ENCODE data around the gene MYLK.

MYLK gene

GRCh38 chr3:123650101-123650500, 234.0 kb downstream of the MYLK start:
- Histone ChIP-seq H3K9me3 (ENCODE audit: control insufficient read depth, low read length) (no peaks in the 10 kb centered on the region), H3K27me3 (replicated peaks; ENCODE audit: control insufficient read depth, insufficient read depth, low read length) (no peaks in the 10 kb centered on the region), H3K4me3 (ENCODE audit: low read length) (no peak overlapping the region), H3K4me1 (ENCODE audit: control insufficient read depth, insufficient read depth, low read length) (peaks cover 42% of the 10 kb centered on the region), H3K9ac (ENCODE audit: low read length) (no peak overlapping the region), H3K36me3 (ENCODE audit: control insufficient read depth, insufficient read depth, low read length, severe bottlenecking) (peaks cover 39% of the 10 kb centered on the region)
- no peak for DNase-seq (ENCODE audit: low read depth)

- DNase-seq (ENCODE audit: low read depth) = no peak
- Histone ChIP-seq H3K36me3 (ENCODE audit: control insufficient read depth, insufficient read depth, low read length, severe bottlenecking) (peaks cover 40% of the 10 kb centered on the region), H3K4me3 (ENCODE audit: low read length) (no peak overlapping the region), H3K27me3 (replicated peaks; ENCODE audit: control insufficient read depth, insufficient read depth, low read length) (no peaks in the 10 kb centered on the region), H3K4me1 (ENCODE audit: control insufficient read depth, insufficient read depth, low read length) (peaks cover 42% of the 10 kb centered on the region), H3K9me3 (ENCODE audit: control insufficient read depth, low read length) (no peaks in the 10 kb centered on the region), H3K9ac (ENCODE audit: low read length) (no peak overlapping the region)
Observed at GRCh38 chr3:123648696-123649405, 235.3 kb downstream of the MYLK start.

DNA sequence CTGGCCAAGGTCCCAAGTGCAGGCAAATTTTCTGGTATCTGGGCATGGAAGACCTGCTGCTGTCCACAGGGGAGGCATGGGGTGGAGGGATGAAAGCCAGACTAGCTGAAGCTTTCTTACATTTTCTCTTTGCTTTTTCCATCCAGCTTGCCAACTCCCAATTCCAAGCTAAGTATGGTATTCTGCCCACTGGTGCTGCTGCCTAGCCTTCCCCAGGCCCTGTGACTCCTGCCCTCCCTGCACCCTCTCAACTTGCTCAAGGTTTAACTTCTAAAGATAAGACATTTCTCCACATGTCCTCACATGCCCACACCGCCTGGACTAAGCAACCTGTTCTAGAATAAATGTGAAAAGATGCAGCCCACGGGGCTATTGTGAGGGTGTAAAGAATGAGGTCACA, 239.8 kb downstream of the MYLK start:
- Histone ChIP-seq H3K36me3 (ENCODE audit: control insufficient read depth, insufficient read depth, low read length, severe bottlenecking) (peaks cover 41% of the 10 kb centered on the region), H3K9ac (ENCODE audit: low read length) (peak overlapping the region; percentile 80), H3K9me3 (ENCODE audit: control insufficient read depth, low read length) (no peaks in the 10 kb centered on the region), H3K4me1 (ENCODE audit: control insufficient read depth, insufficient read depth, low read length) (peaks cover 53% of the 10 kb centered on the region), H3K4me3 (ENCODE audit: low read length) (no peak overlapping the region), H3K27me3 (replicated peaks; ENCODE audit: control insufficient read depth, insufficient read depth, low read length) (no peaks in the 10 kb centered on the region)
- DNase-seq (ENCODE audit: low read depth) = no peak

- H3K27me3 ChIP-seq (replicated peaks; ENCODE audit: control insufficient read depth, insufficient read depth, low read length) = no peaks in the 10 kb centered on the region
- no peak overlapping the region for H3K4me3 ChIP-seq (ENCODE audit: low read length)
- peaks cover 42% of the 10 kb centered on the region for H3K36me3 ChIP-seq (ENCODE audit: control insufficient read depth, insufficient read depth, low read length, severe bottlenecking)
- H3K9me3 ChIP-seq (ENCODE audit: control insufficient read depth, low read length) = no peaks in the 10 kb centered on the region
- peaks cover 53% of the 10 kb centered on the region for H3K4me1 ChIP-seq (ENCODE audit: control insufficient read depth, insufficient read depth, low read length)
- no peak for DNase-seq (ENCODE audit: low read depth)
- H3K9ac ChIP-seq (ENCODE audit: low read length) = peak overlapping the region; percentile 80
Observed at GRCh38 chr3:123642957-123643330, 241.2 kb downstream of the MYLK start.

- no peak overlapping the region for H3K4me3 ChIP-seq (ENCODE audit: low read length)
- no peaks in the 10 kb centered on the region for H3K27me3 ChIP-seq (replicated peaks; ENCODE audit: control insufficient read depth, insufficient read depth, low read length)
- peaks cover 53% of the 10 kb centered on the region for H3K4me1 ChIP-seq (ENCODE audit: control insufficient read depth, insufficient read depth, low read length)
- DNase-seq (ENCODE audit: low read depth) = peak; percentile 77
- H3K9ac ChIP-seq (ENCODE audit: low read length) = peak overlapping the region; percentile 80
- H3K9me3 ChIP-seq (ENCODE audit: control insufficient read depth, low read length) = no peaks in the 10 kb centered on the region
- H3K36me3 ChIP-seq (ENCODE audit: control insufficient read depth, insufficient read depth, low read length, severe bottlenecking) = peaks cover 45% of the 10 kb centered on the region
Observed at GRCh38 chr3:123642182-123642956, 241.8 kb downstream of the MYLK start.

- no peaks in the 10 kb centered on the region for H3K27me3 ChIP-seq (replicated peaks; ENCODE audit: control insufficient read depth, insufficient read depth, low read length)
- peaks cover 60% of the 10 kb centered on the region for H3K4me1 ChIP-seq (ENCODE audit: control insufficient read depth, insufficient read depth, low read length)
- H3K4me3 ChIP-seq (ENCODE audit: low read length) = no peak overlapping the region
Observed at GRCh38 chr3:123641505-123641904, 242.6 kb downstream of the MYLK start.

GRCh38 chr3:123640740-123641462, 243.2 kb downstream of the MYLK start:
- H3K4me1 ChIP-seq (ENCODE audit: control insufficient read depth, insufficient read depth, low read length) = peaks cover 65% of the 10 kb centered on the region
- no peaks in the 10 kb centered on the region for H3K9me3 ChIP-seq (ENCODE audit: control insufficient read depth, low read length)
- peak; percentile 86 for DNase-seq (ENCODE audit: low read depth)
- H3K27me3 ChIP-seq (replicated peaks; ENCODE audit: control insufficient read depth, insufficient read depth, low read length) = no peaks in the 10 kb centered on the region
- no peak overlapping the region for H3K4me3 ChIP-seq (ENCODE audit: low read length)
- H3K9ac ChIP-seq (ENCODE audit: low read length) = peak overlapping the region; percentile 80
- H3K36me3 ChIP-seq (ENCODE audit: control insufficient read depth, insufficient read depth, low read length, severe bottlenecking) = peaks cover 35% of the 10 kb centered on the region

More at GRCh38 chr3:123641505-123641904, 242.6 kb downstream of the MYLK start:
- no peak for DNase-seq (ENCODE audit: low read depth)
- Histone ChIP-seq H3K9me3 (ENCODE audit: control insufficient read depth, low read length) (no peaks in the 10 kb centered on the region), H3K36me3 (ENCODE audit: control insufficient read depth, insufficient read depth, low read length, severe bottlenecking) (peaks cover 41% of the 10 kb centered on the region), H3K9ac (ENCODE audit: low read length) (peak overlapping the region; percentile 80)

DNA sequence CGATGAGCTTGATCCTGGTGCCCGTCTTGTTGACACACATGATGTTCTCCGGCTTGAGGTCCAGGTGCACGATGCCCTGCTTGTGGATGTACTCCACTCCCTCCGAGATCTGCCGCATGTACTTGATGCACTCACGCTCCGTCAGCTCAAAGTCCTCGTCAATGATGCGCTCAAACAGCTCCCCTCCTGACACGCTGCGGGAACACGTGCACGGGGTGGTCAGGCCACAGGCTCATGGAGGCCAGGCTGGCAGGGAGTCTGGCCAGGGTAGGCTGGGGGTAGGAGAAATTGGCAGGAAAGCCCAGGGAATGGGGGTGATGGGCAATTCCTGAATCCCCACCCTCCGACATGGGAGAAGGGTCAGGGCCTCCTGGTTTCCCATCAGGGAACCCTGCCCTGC, 243.8 kb downstream of the MYLK start:
- peak overlapping the region; percentile 80 for H3K9ac ChIP-seq (ENCODE audit: low read length)
- peaks cover 34% of the 10 kb centered on the region for H3K36me3 ChIP-seq (ENCODE audit: control insufficient read depth, insufficient read depth, low read length, severe bottlenecking)
- no peak for DNase-seq (ENCODE audit: low read depth)
- no peaks in the 10 kb centered on the region for H3K9me3 ChIP-seq (ENCODE audit: control insufficient read depth, low read length)
- no peak overlapping the region for H3K4me3 ChIP-seq (ENCODE audit: low read length)
- peaks cover 64% of the 10 kb centered on the region for H3K4me1 ChIP-seq (ENCODE audit: control insufficient read depth, insufficient read depth, low read length)
- no peaks in the 10 kb centered on the region for H3K27me3 ChIP-seq (replicated peaks; ENCODE audit: control insufficient read depth, insufficient read depth, low read length)

- H3K4me1 ChIP-seq (ENCODE audit: control insufficient read depth, insufficient read depth, low read length) = peaks cover 65% of the 10 kb centered on the region
- H3K9me3 ChIP-seq (ENCODE audit: control insufficient read depth, low read length) = no peaks in the 10 kb centered on the region
- no peak for DNase-seq (ENCODE audit: low read depth)
- H3K4me3 ChIP-seq (ENCODE audit: low read length) = no peak overlapping the region
- H3K9ac ChIP-seq (ENCODE audit: low read length) = peak overlapping the region; percentile 25
- peaks cover 34% of the 10 kb centered on the region for H3K36me3 ChIP-seq (ENCODE audit: control insufficient read depth, insufficient read depth, low read length, severe bottlenecking)
- no peaks in the 10 kb centered on the region for H3K27me3 ChIP-seq (replicated peaks; ENCODE audit: control insufficient read depth, insufficient read depth, low read length)
Observed at GRCh38 chr3:123638936-123639689, 245.0 kb downstream of the MYLK start.

DNA sequence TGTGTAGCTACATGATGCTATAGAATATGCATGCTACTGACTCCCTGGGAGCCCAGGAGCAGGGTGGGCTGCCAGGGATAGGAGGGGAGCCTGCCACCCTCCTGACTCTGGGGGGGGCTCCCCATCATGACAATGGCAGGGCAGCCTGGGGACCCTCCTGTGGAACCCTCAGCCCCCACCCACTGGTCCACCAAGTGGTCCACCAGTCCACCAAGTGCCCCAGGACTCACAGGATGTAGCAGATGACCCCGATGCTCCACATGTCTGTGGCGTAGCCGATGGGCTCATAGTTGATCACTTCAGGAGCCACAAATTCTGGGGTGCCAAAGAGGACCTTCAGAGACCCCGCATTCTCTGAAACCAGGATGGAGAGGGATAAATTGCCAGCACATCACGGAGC, 246.3 kb downstream of the MYLK start:
- Histone ChIP-seq H3K27me3 (replicated peaks; ENCODE audit: control insufficient read depth, insufficient read depth, low read length) (no peaks in the 10 kb centered on the region), H3K9ac (ENCODE audit: low read length) (no peak overlapping the region), H3K9me3 (ENCODE audit: control insufficient read depth, low read length) (no peaks in the 10 kb centered on the region), H3K36me3 (ENCODE audit: control insufficient read depth, insufficient read depth, low read length, severe bottlenecking) (peaks cover 29% of the 10 kb centered on the region), H3K4me3 (ENCODE audit: low read length) (no peak overlapping the region), H3K4me1 (ENCODE audit: control insufficient read depth, insufficient read depth, low read length) (peaks cover 65% of the 10 kb centered on the region)
- DNase-seq (ENCODE audit: low read depth) = no peak

Data from adipocyte (in vitro differentiated cells).